ENCODE measurements around the gene SLC1A3.

The SLC1A3 gene

GRCh38 chr5:36607838-36608783 is 1.7 kb downstream of the SLC1A3 start:
- no peak for ATAC-seq
- TF ChIP-seq ZFP3 (CRISPR knock-in tag; IDR thresholded peaks at IDR 0.05) (no peak), ZNF8 (CRISPR knock-in tag; IDR thresholded peaks at IDR 0.05) (no peak), ZNF70 (CRISPR knock-in tag; IDR thresholded peaks at IDR 0.05) (no peak), GLIS3 (CRISPR knock-in tag; IDR thresholded peaks at IDR 0.05) (no peak)

GRCh38 chr5:36610621-36611020 is 4.2 kb downstream of the SLC1A3 start:
- TF ChIP-seq ESRRG (CRISPR knock-in tag; IDR thresholded peaks at IDR 0.05): no peak
- no peak for TF ChIP-seq ZNF565 (CRISPR knock-in tag; conservative IDR thresholded peaks at IDR 0.05; ENCODE audit: low read depth)
- no peak for TF ChIP-seq ISL1 (CRISPR knock-in tag; IDR thresholded peaks at IDR 0.05)
- TF ChIP-seq TSHZ2 (CRISPR knock-in tag; IDR thresholded peaks at IDR 0.05): no peak
- no peak for TF ChIP-seq PPARA (CRISPR knock-in tag; IDR thresholded peaks at IDR 0.05; ENCODE audit: borderline replicate concordance)
- no peak for TF ChIP-seq SNAI2 (CRISPR knock-in tag; IDR thresholded peaks at IDR 0.05)
- no peak for TF ChIP-seq PATZ1 (CRISPR knock-in tag; IDR thresholded peaks at IDR 0.05; ENCODE audit: borderline replicate concordance)
- no peak for TF ChIP-seq ZFP30 (CRISPR knock-in tag; IDR thresholded peaks at IDR 0.05)
- TF ChIP-seq RARB (CRISPR knock-in tag; IDR thresholded peaks at IDR 0.05): no peak
- no peak for TF ChIP-seq CSRNP3 (CRISPR knock-in tag; IDR thresholded peaks at IDR 0.05)
- TF ChIP-seq ZC3H10 (CRISPR knock-in tag; IDR thresholded peaks at IDR 0.05): no peak
- no peak for TF ChIP-seq GLIS3 (CRISPR knock-in tag; IDR thresholded peaks at IDR 0.05)
- TF ChIP-seq ARNTL (CRISPR knock-in tag; IDR thresholded peaks at IDR 0.05; ENCODE audit: borderline replicate concordance, low read depth): no peak
- no peak for TF ChIP-seq CREB5 (CRISPR knock-in tag; IDR thresholded peaks at IDR 0.05; ENCODE audit: low read depth)
- TF ChIP-seq TOX (CRISPR knock-in tag; IDR thresholded peaks at IDR 0.05; ENCODE audit: borderline replicate concordance): no peak
- no peak for TF ChIP-seq BACH2 (CRISPR knock-in tag; IDR thresholded peaks at IDR 0.05; ENCODE audit: borderline replicate concordance)
- TF ChIP-seq OSR1 (CRISPR knock-in tag; IDR thresholded peaks at IDR 0.05): no peak
- no peak for TF ChIP-seq POU6F1 (CRISPR knock-in tag; IDR thresholded peaks at IDR 0.05; ENCODE audit: borderline replicate concordance, low read depth)
- ATAC-seq: no peak

All from SK-N-SH treated with all-trans-retinoic acid at 6 μM for 48 hours (cell line).